Left ventricle myocardium inferior (tissue), 1 donor: ENCODE data around the gene GSTM2. TPM values are rescaled to one million over a fixed set of nuclear protein-coding genes. Genes with fewer than 3 reads are reported as not detected.

Experiments used
- DNase-seq: peaks from one replicate; pipeline ENCODE4 v3.0.0-alpha.2; 2020
- H3K27ac ChIP-seq: fragments of 200-600 bp; replicated peaks from 2 replicates; pipeline ENCODE4 v1.8.0; 2021
- H3K27me3 ChIP-seq: fragments of 200-600 bp; 2 replicates; pipeline ENCODE4 v1.8.0; 2021; ENCODE audit warnings: low read depth
- H3K36me3 ChIP-seq: fragments of 200-600 bp; 2 replicates; pipeline ENCODE4 v1.8.0; 2021
- H3K4me1 ChIP-seq: fragments of 200-600 bp; 2 replicates; pipeline ENCODE4 v1.8.0; 2021
- H3K4me3 ChIP-seq: fragments of 200-600 bp; 2 replicates; pipeline ENCODE4 v1.8.0; 2021; ENCODE audit warnings: mild to moderate bottlenecking, moderate library complexity
- H3K9me3 ChIP-seq: fragments of 200-600 bp; replicated peaks from 2 replicates; pipeline ENCODE4 v1.8.0; 2021
- CTCF ChIP-seq: fragments of 200-600 bp; IDR thresholded peaks from 2 replicates; pipeline ENCODE4 v1.8.0; 2021; ENCODE audit warnings: antibody characterized with exemption, mild to moderate bottlenecking, borderline replicate concordance
- intact Hi-C: fragments of 100-400 bp; cut with micrococcal nuclease; formaldehyde crosslinking; loops from one replicate; pipeline ENCODE4 v1.11.0; 2022
- total RNA-seq: library from RNA; stranded (reverse); fragmentation: NEBNext Ultra II Directional; extraction: Animal tissue kit (Norgen Biotek cat#: 25700); gene quantifications from one replicate; pipeline ENCODE4 v1.2.1, GENCODE V29; 2021
- donor health status: DM: no; HTN: yes; CAD: no; lungs with severe emphysema.

The GSTM2 gene
- total RNA-seq, 1 donor from 2014 or later: 67.3 TPM

- TF ChIP-seq CTCF: no peak
- DNase-seq: no peak
- no peaks in the 10 kb centered on the region for H3K27me3 ChIP-seq
- no peak overlapping the region for H3K27ac ChIP-seq
- intact Hi-C loops: loop anchor here (5.0 kb wide), 1 partner anchor 132 kb away; no protein-coding TSS in a partner anchor
- no peaks in the 10 kb centered on the region for H3K9me3 ChIP-seq
- no peak overlapping the region for H3K4me3 ChIP-seq
- H3K4me1 ChIP-seq: peaks cover 25% of the 10 kb centered on the region
- H3K36me3 ChIP-seq: no peaks in the 10 kb centered on the region
These were observed 28.0 kb upstream of the GSTM2 start for GRCh38 chr1:109639841-109640184.

GRCh38 chr1:109640285-109640865 is 27.5 kb upstream of the GSTM2 start:
- Histone ChIP-seq H3K36me3 (no peaks in the 10 kb centered on the region), H3K27me3 (peaks cover 2% of the 10 kb centered on the region), H3K4me1 (peaks cover 22% of the 10 kb centered on the region), H3K27ac (no peak overlapping the region), H3K9me3 (no peaks in the 10 kb centered on the region), H3K4me3 (no peak overlapping the region)
- peak; percentile 85 for DNase-seq
- intact Hi-C loops: loop anchor here (5.0 kb wide), 1 partner anchor 132 kb away; no protein-coding TSS in a partner anchor
- TF ChIP-seq CTCF: peak; percentile 98

GRCh38 chr1:109641078-109641740 is 26.6 kb upstream of the GSTM2 start:
- H3K27me3 ChIP-seq: peaks cover 4% of the 10 kb centered on the region
- TF ChIP-seq CTCF: no peak
- DNase-seq: no peak
- intact Hi-C loops: loop anchor here (5.0 kb wide), 1 partner anchor 131 kb away; no protein-coding TSS in a partner anchor
- peaks cover 14% of the 10 kb centered on the region for H3K4me1 ChIP-seq
- H3K36me3 ChIP-seq: no peaks in the 10 kb centered on the region
- no peak overlapping the region for H3K4me3 ChIP-seq
- no peak overlapping the region for H3K27ac ChIP-seq
- H3K9me3 ChIP-seq: peaks cover 1% of the 10 kb centered on the region

- H3K9me3 ChIP-seq: peaks cover 5% of the 10 kb centered on the region
- H3K27me3 ChIP-seq: peaks cover 4% of the 10 kb centered on the region
- H3K4me1 ChIP-seq: peaks cover 7% of the 10 kb centered on the region
- intact Hi-C loops: loop anchor here (5.0 kb wide), 1 partner anchor 130 kb away; no protein-coding TSS in a partner anchor
- H3K27ac ChIP-seq: no peak overlapping the region
- no peak for DNase-seq
- no peak for TF ChIP-seq CTCF
- H3K36me3 ChIP-seq: no peaks in the 10 kb centered on the region
- H3K4me3 ChIP-seq: no peak overlapping the region
These were observed 26.0 kb upstream of the GSTM2 start for GRCh38 chr1:109641861-109642260.

- intact Hi-C loops: loop anchor here (5.0 kb wide), 1 partner anchor 130 kb away; no protein-coding TSS in a partner anchor
- peaks cover 7% of the 10 kb centered on the region for H3K4me1 ChIP-seq
- H3K9me3 ChIP-seq: peaks cover 5% of the 10 kb centered on the region
- no peaks in the 10 kb centered on the region for H3K36me3 ChIP-seq
- TF ChIP-seq CTCF: no peak
- no peak for DNase-seq
- no peak overlapping the region for H3K4me3 ChIP-seq
- peaks cover 4% of the 10 kb centered on the region for H3K27me3 ChIP-seq
- no peak overlapping the region for H3K27ac ChIP-seq
These were observed 25.2 kb upstream of the GSTM2 start for GRCh38 chr1:109642626-109643025.
